ENCODE measurements around the gene SLAMF7. TPM values are rescaled to one million over a fixed set of nuclear protein-coding genes. Genes with fewer than 3 reads are reported as not detected.
"Not testable (repeated sequence)": the region's sequence is repeated elsewhere in the genome, so short reads cannot be mapped to it uniquely, and the experiment has no call there.

Gene SLAMF7
- total RNA-seq = 0.50 TPM
- long read RNA-seq, partial matches to known transcripts = 0 of 1 reads
- long read RNA-seq, other reads (novel, unspliced or antisense) = 0 of 1 reads

- ATAC-seq (no peak), DNase-seq (no peak)
- intact Hi-C loops (cut with micrococcal nuclease) = no loop called here
These were observed at the start of gene SLAMF7 for GRCh38 chr1:160739098-160739511. Gene SLAMF7 (plus strand): TSS chr1:160739247. CDS start chr1:160739302, 55 bp downstream.

- ATAC-seq; DNase-seq; intact Hi-C loops (cut with micrococcal nuclease): not testable (repeated sequence)
These were observed 46.7 kb upstream of the SLAMF7 start for GRCh38 chr1:160692390-160692789.

GRCh38 chr1:160702100-160702499 is 36.9 kb upstream of the SLAMF7 start:
- DNase-seq (no peak), ATAC-seq (no peak)
- intact Hi-C loops (cut with micrococcal nuclease) = no loop called here

GRCh38 chr1:160704250-160704649 is 34.8 kb upstream of the SLAMF7 start:
- intact Hi-C loops (cut with micrococcal nuclease) = no loop called here
- no peak for DNase-seq
- ATAC-seq = peak; percentile 83

GRCh38 chr1:160705212-160705621 is 33.8 kb upstream of the SLAMF7 start:
- intact Hi-C loops (cut with micrococcal nuclease); DNase-seq: not testable (repeated sequence)
- peak; percentile 71 for ATAC-seq

- ATAC-seq = no peak
- intact Hi-C loops (cut with micrococcal nuclease) = no loop called here
- no peak for DNase-seq
These were observed 33.3 kb upstream of the SLAMF7 start for GRCh38 chr1:160705742-160706141.

- intact Hi-C loops (cut with micrococcal nuclease) = no loop called here
- ATAC-seq (no peak), DNase-seq (no peak)
These were observed 32.4 kb upstream of the SLAMF7 start for GRCh38 chr1:160706526-160707235.

- no peak for DNase-seq
- intact Hi-C loops (cut with micrococcal nuclease) = no loop called here
These were observed 31.6 kb upstream of the SLAMF7 start for GRCh38 chr1:160707236-160708064.

GRCh38 chr1:160708118-160708517 is 30.9 kb upstream of the SLAMF7 start:
- ATAC-seq = peak; percentile 56
- intact Hi-C loops (cut with micrococcal nuclease) = no loop called here
- no peak for DNase-seq

More at GRCh38 chr1:160707236-160708064, 31.6 kb upstream of the SLAMF7 start:
- ATAC-seq = no peak

- intact Hi-C loops (cut with micrococcal nuclease) = no loop called here
- ATAC-seq (no peak), DNase-seq (no peak)
These were observed 30.2 kb upstream of the SLAMF7 start for GRCh38 chr1:160708801-160709200.

GRCh38 chr1:160709715-160710114 is 29.3 kb upstream of the SLAMF7 start:
- DNase-seq (no peak), ATAC-seq (no peak)
- intact Hi-C loops (cut with micrococcal nuclease) = no loop called here

- intact Hi-C loops (cut with micrococcal nuclease) = no loop called here
- ATAC-seq = no peak
- no peak for DNase-seq
These were observed 28.4 kb upstream of the SLAMF7 start for GRCh38 chr1:160710517-160711252.

GRCh38 chr1:160711276-160711601 is 27.8 kb upstream of the SLAMF7 start:
- intact Hi-C loops (cut with micrococcal nuclease) = no loop called here
- ATAC-seq = no peak
- no peak for DNase-seq

- DNase-seq = no peak
- peak; percentile 54 for ATAC-seq
- intact Hi-C loops (cut with micrococcal nuclease) = no loop called here
These were observed 27.3 kb upstream of the SLAMF7 start, which contains the start of gene CD48 for GRCh38 chr1:160711602-160712311. Gene CD48 (minus strand): TSS chr1:160711822. CDS start chr1:160711763, 59 bp downstream.

- peak; percentile 47 for ATAC-seq
- DNase-seq; intact Hi-C loops (cut with micrococcal nuclease): not testable (repeated sequence)
These were observed 26.4 kb upstream of the SLAMF7 start for GRCh38 chr1:160712525-160713080.

- no peak for ATAC-seq
- DNase-seq = no peak
- intact Hi-C loops (cut with micrococcal nuclease) = no loop called here
These were observed 25.9 kb upstream of the SLAMF7 start for GRCh38 chr1:160713161-160713560.

GRCh38 chr1:160714034-160714648 is 24.9 kb upstream of the SLAMF7 start:
- intact Hi-C loops (cut with micrococcal nuclease); DNase-seq; ATAC-seq: not testable (repeated sequence)

- intact Hi-C loops (cut with micrococcal nuclease) = no loop called here
- no peak for ATAC-seq
- no peak for DNase-seq
These were observed 23.0 kb upstream of the SLAMF7 start for GRCh38 chr1:160716013-160716412.
